Keratinocyte (primary cell): ENCODE measurements around the gene SNCB. TPM values are rescaled to one million over a fixed set of nuclear protein-coding genes. Genes with fewer than 3 reads are reported as not detected.

Experiments
- DNase-seq: peaks from one replicate; pipeline ENCODE4 v3.0.0-alpha.2; 2011; ENCODE audit warnings: low read depth, missing footprints, low spot score
- FAIRE-seq: peaks from 2 replicates; lab custom pipeline; 2011; peaks lifted over from hg19 to GRCh38; lab: Jason Lieb, UNC
- H2AFZ ChIP-seq: 2 replicates; pipeline ENCODE4 v1.6.0; 2012; ENCODE audit warnings: low read length, control low read depth, inconsistent platforms; ENCODE audit not compliant: control insufficient read depth
- H3K27ac ChIP-seq: 2 replicates; pipeline ENCODE4 v1.5.1; 2011; ENCODE audit warnings: low read length; ENCODE audit not compliant: control insufficient read depth, insufficient read depth
- H3K27me3 ChIP-seq: 3 replicates; pipeline ENCODE4 v1.6.0; 2011; ENCODE audit warnings: low read length; ENCODE audit not compliant: control insufficient read depth, insufficient read depth; ENCODE audit errors: extremely low read depth
- H3K36me3 ChIP-seq, 2 experiments: 2 replicates in 1 of 2; 3 replicates in 1 of 2; pipeline ENCODE4 v1.5.1; 2011; ENCODE audit warnings: low read length in 2 of 2, mild to moderate bottlenecking in 1 of 2; ENCODE audit not compliant: control insufficient read depth in 2 of 2, insufficient read depth in 2 of 2; ENCODE audit errors: extremely low read depth in 1 of 2
- H3K4me1 ChIP-seq: 3 replicates; pipeline ENCODE4 v1.5.1; 2011; ENCODE audit warnings: low read length; ENCODE audit not compliant: control insufficient read depth, insufficient read depth; ENCODE audit errors: extremely low read depth
- H3K4me2 ChIP-seq: 3 replicates; pipeline ENCODE4 v1.6.0; 2011; ENCODE audit warnings: low read depth, low read length; ENCODE audit not compliant: control insufficient read depth, insufficient read depth; ENCODE audit errors: extremely low read depth
- H3K4me3 ChIP-seq, 3 experiments: fragments of 200-600 bp in 1 of 3; sonication (generic) in 1 of 3; 2 replicates in 2 of 3; 3 replicates in 1 of 3; pipeline ENCODE4 v1.5.1; 2011 to 2016; ENCODE audit warnings: low read length in 3 of 3, mild to moderate bottlenecking in 3 of 3, control low read depth in 2 of 3, inconsistent platforms in 1 of 3, low read depth in 1 of 3, mixed read lengths in 1 of 3, mixed run types in 1 of 3, moderate library complexity in 1 of 3; ENCODE audit not compliant: control insufficient read depth in 2 of 3, insufficient read depth in 2 of 3; ENCODE audit errors: extremely low read depth in 1 of 3
- H3K79me2 ChIP-seq: 2 replicates; pipeline ENCODE4 v1.6.0; 2012; ENCODE audit warnings: low read length; ENCODE audit not compliant: control insufficient read depth, insufficient read depth
- H3K9ac ChIP-seq: 3 replicates; pipeline ENCODE4 v1.6.0; 2011; ENCODE audit warnings: low read length; ENCODE audit not compliant: control insufficient read depth, insufficient read depth; ENCODE audit errors: extremely low read depth
- H3K9me1 ChIP-seq: 3 replicates; pipeline ENCODE4 v1.6.0; 2011; ENCODE audit warnings: low read length; ENCODE audit not compliant: control insufficient read depth, insufficient read depth; ENCODE audit errors: extremely low read depth
- H3K9me3 ChIP-seq: 2 replicates; pipeline ENCODE4 v1.5.1; 2012; ENCODE audit warnings: low read depth, low read length; ENCODE audit not compliant: control insufficient read depth
- H4K20me1 ChIP-seq: 3 replicates; pipeline ENCODE4 v1.6.0; 2011; ENCODE audit warnings: low read length; ENCODE audit not compliant: control insufficient read depth, insufficient read depth; ENCODE audit errors: extremely low read depth
- EZH2 ChIP-seq: IDR thresholded peaks from one replicate; pipeline ENCODE4 v1.6.1; 2012; ENCODE audit warnings: inconsistent platforms, mild to moderate bottlenecking, low read length, moderate library complexity
- dilution Hi-C: fragments of 300-500 bp; cut with MboI; formaldehyde crosslinking; loops from one replicate; pipeline ENCODE4 v1.7.0; 2020; ENCODE audit warnings: low sequenced_read_pairs; ENCODE audit not compliant: extremely low pct_ligation_motif_present
- polyA plus RNA-seq, 5 experiments: library from polyadenylated mRNA; depleted of rRNA in 3 of 5; stranded (reverse) in 3 of 5; stranded (forward) in 1 of 5; unstranded in 1 of 5; fragments of >200 nt; gene quantifications; 1 replicate in 1 of 5; 2 replicates in 3 of 5; 3 replicates in 1 of 5; pipeline versions ENCODE4 v1.2.1 to v1.2.3, GENCODE V29; 2011 to 2012; ENCODE audit warnings: missing spikeins in 2 of 5, low read depth in 1 of 5, low replicate concordance in 1 of 5
- TF ChIP-seq, protein P1 (sequence below), 3 experiments: IDR thresholded peaks in 1 of 3; conservative IDR thresholded peaks in 1 of 3; optimal IDR thresholded peaks in 1 of 3; 2 replicates in 2 of 3; 3 replicates in 1 of 3; pipeline versions ENCODE3 to v1.5.1; 2011; ENCODE audit warnings: low read length in 3 of 3, mild to moderate bottlenecking in 3 of 3, moderate library complexity in 2 of 3, control low read depth in 1 of 3, inconsistent platforms in 1 of 3; ENCODE audit not compliant: insufficient read depth in 2 of 3; ENCODE audit errors: extremely low read depth in 1 of 3

Gene SNCB
- polyA plus RNA-seq, 1 donor (not counting 4 experiments of a cell fraction or from before 2014, with no cell fraction given) = 0.69 TPM

DNA sequence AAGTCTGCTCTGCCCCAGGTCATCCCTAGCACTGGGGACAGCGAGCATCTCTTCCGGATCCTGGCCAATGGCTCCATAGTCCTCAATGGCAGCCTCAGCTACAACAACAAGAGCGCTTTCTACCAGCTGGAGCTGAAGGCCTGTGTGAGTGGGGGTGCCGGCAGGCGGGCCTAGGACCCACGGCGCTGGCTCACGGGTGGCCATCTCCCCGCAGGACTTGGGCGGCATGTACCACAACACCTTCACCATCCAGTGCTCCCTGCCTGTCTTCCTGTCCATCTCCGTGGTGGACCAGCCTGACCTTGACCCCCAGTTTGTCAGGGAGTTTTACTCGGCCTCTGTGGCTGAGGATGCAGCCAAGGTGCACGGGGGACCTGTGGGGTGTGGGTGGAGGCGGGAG, 55.3 kb downstream of the SNCB start:
- DNase-seq = no peak
- Histone ChIP-seq H3K27me3 (no peaks in the 10 kb centered on the region), H3K4me1 (no peaks in the 10 kb centered on the region), H3K9ac (no peak overlapping the region), H3K36me3 (no peaks in the 10 kb centered on the region), H2AFZ (no peak overlapping the region), H3K4me3 (no peak overlapping the region), H3K4me2 (no peak overlapping the region), H4K20me1 (no peaks in the 10 kb centered on the region), H3K27ac (no peak overlapping the region), H3K79me2 (no peaks in the 10 kb centered on the region), H3K9me3 (no peaks in the 10 kb centered on the region), H3K9me1 (no peaks in the 10 kb centered on the region)
- no peak for FAIRE-seq
- dilution Hi-C loops = no loop called here
- TF ChIP-seq EZH2 = no peak
- TF ChIP-seq, protein P1, sequence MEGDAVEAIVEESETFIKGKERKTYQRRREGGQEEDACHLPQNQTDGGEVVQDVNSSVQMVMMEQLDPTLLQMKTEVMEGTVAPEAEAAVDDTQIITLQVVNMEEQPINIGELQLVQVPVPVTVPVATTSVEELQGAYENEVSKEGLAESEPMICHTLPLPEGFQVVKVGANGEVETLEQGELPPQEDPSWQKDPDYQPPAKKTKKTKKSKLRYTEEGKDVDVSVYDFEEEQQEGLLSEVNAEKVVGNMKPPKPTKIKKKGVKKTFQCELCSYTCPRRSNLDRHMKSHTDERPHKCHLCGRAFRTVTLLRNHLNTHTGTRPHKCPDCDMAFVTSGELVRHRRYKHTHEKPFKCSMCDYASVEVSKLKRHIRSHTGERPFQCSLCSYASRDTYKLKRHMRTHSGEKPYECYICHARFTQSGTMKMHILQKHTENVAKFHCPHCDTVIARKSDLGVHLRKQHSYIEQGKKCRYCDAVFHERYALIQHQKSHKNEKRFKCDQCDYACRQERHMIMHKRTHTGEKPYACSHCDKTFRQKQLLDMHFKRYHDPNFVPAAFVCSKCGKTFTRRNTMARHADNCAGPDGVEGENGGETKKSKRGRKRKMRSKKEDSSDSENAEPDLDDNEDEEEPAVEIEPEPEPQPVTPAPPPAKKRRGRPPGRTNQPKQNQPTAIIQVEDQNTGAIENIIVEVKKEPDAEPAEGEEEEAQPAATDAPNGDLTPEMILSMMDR (optimal IDR thresholded peaks at IDR 0.05 in 1 of 3, IDR thresholded peaks at IDR 0.05 in 1 of 3, conservative IDR thresholded peaks at IDR 0.05 in 1 of 3; ENCODE audit: extremely low read depth in 1 of 3, insufficient read depth in 2 of 3, low read length in 3 of 3) = no peak

DNA sequence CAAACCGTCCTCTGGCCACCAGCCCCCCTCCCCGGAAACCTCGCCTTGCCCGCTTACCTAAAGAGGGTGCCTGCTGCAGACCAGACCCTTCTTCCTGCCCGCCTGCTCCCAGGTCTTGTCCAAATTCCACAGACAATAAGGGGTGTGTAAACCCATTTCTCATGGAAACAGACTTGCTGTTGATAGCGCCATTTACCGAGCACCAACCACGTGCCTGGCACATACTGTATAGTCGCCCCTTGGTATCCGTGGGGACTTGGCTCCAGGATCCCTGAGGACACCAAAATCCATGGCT, 56.1 kb downstream of the SNCB start:
- H2AFZ ChIP-seq = no peak overlapping the region
- H3K27ac ChIP-seq = no peak overlapping the region
- H3K27me3 ChIP-seq = no peaks in the 10 kb centered on the region
- TF ChIP-seq EZH2 = no peak
- TF ChIP-seq, protein P1 (optimal IDR thresholded peaks at IDR 0.05 in 1 of 3, IDR thresholded peaks at IDR 0.05 in 1 of 3, conservative IDR thresholded peaks at IDR 0.05 in 1 of 3; ENCODE audit: extremely low read depth in 1 of 3, insufficient read depth in 2 of 3, low read length in 3 of 3) = peak in 1 of 3 experiments; percentile 6
- H3K4me1 ChIP-seq = no peaks in the 10 kb centered on the region
- no peak for DNase-seq
- H3K4me2 ChIP-seq = no peak overlapping the region
- dilution Hi-C loops = no loop called here
- H3K9me3 ChIP-seq = no peaks in the 10 kb centered on the region
- H3K9ac ChIP-seq = no peak overlapping the region
- H4K20me1 ChIP-seq = no peaks in the 10 kb centered on the region
- H3K79me2 ChIP-seq = no peaks in the 10 kb centered on the region
- no peak for FAIRE-seq
- no peaks in the 10 kb centered on the region for H3K36me3 ChIP-seq
- H3K9me1 ChIP-seq = no peaks in the 10 kb centered on the region
- H3K4me3 ChIP-seq = no peak overlapping the region
